ENCODE results near the gene FGF8. TPM values are rescaled to one million over a fixed set of nuclear protein-coding genes. Genes with fewer than 3 reads are reported as not detected.
"Not testable (repeated sequence)": the region's sequence is repeated elsewhere in the genome, so short reads cannot be mapped to it uniquely, and the experiment has no call there.

FGF8 gene
- total and polyA plus RNA-seq, 4 donors: 0.42 TPM; not detected in 3

- 98% methylated on average over 12 of the region's 12 CpGs for WGBS
- no peak overlapping the region for H3K4me3 ChIP-seq (ENCODE audit: low read depth in 1 of 3, low read length in 3 of 3)
- H3K9me3 ChIP-seq (ENCODE audit: control insufficient read depth in 4 of 4, low read length in 3 of 4): no peaks in the 10 kb centered on the region
- no peak for DNase-seq (ENCODE audit: low spot score)
- peaks cover 15 to 68% (median 59%) of the 10 kb centered on the region in 4 donors for H3K36me3 ChIP-seq (ENCODE audit: control insufficient read depth in 4 of 4, insufficient read depth in 3 of 4, low read depth in 1 of 4, low read length in 3 of 4)
- no peaks in the 10 kb centered on the region for H3K4me1 ChIP-seq (ENCODE audit: control insufficient read depth in 4 of 4, insufficient read depth in 4 of 4, low read length in 3 of 4)
- H3K9ac ChIP-seq (ENCODE audit: low read depth in 1 of 2, low read length in 2 of 2): no peak overlapping the region
- H3K27ac ChIP-seq (ENCODE audit: low read depth in 1 of 2, low read length in 2 of 2): no peak overlapping the region
- no peaks in the 10 kb centered on the region for H3K27me3 ChIP-seq (ENCODE audit: control insufficient read depth in 4 of 4, insufficient read depth in 4 of 4, low read length in 3 of 4)
- TF ChIP-seq EGR1 (IDR thresholded peaks at IDR 0.05; ENCODE audit: low read depth in 2 of 2) (no peak), NR2F2 (IDR thresholded peaks at IDR 0.05) (no peak), ZBTB33 (IDR thresholded peaks at IDR 0.05) (no peak), JUND (IDR thresholded peaks at IDR 0.05) (no peak), MAX (IDR thresholded peaks at IDR 0.05) (no peak)
These were observed 17.6 kb upstream of the FGF8 start for GRCh38 chr10:101793526-101793925.

GRCh38 chr10:101789686-101790085 is 13.8 kb upstream of the FGF8 start:
- Histone ChIP-seq H3K9ac (ENCODE audit: low read depth in 1 of 2, low read length in 2 of 2) (no peak overlapping the region), H3K9me3 (ENCODE audit: control insufficient read depth in 4 of 4, low read length in 3 of 4) (no peaks in the 10 kb centered on the region), H3K27ac (ENCODE audit: low read depth in 1 of 2, low read length in 2 of 2) (no peak overlapping the region), H3K4me1 (ENCODE audit: control insufficient read depth in 4 of 4, insufficient read depth in 4 of 4, low read length in 3 of 4) (no peaks in the 10 kb centered on the region), H3K27me3 (ENCODE audit: control insufficient read depth in 4 of 4, insufficient read depth in 4 of 4, low read length in 3 of 4) (no peaks in the 10 kb centered on the region), H3K4me3 (ENCODE audit: low read depth in 1 of 3, low read length in 3 of 3) (no peak overlapping the region), H3K36me3 (ENCODE audit: control insufficient read depth in 4 of 4, insufficient read depth in 3 of 4, low read depth in 1 of 4, low read length in 3 of 4) (peaks cover 9 to 78% (median 62%) of the 10 kb centered on the region in 4 donors)
- TF ChIP-seq ATF3 (IDR thresholded peaks at IDR 0.05) (no peak), HNF4G (IDR thresholded peaks at IDR 0.05) (no peak), GABPA (IDR thresholded peaks at IDR 0.05 in 1 of 2, conservative IDR thresholded peaks at IDR 0.05 in 1 of 2) (no peak), YY1 (IDR thresholded peaks at IDR 0.05) (no peak), EGR1 (IDR thresholded peaks at IDR 0.05; ENCODE audit: low read depth in 2 of 2) (no peak), FOXA1 (IDR thresholded peaks at IDR 0.05) (no peak), REST (IDR thresholded peaks at IDR 0.05) (no peak), TAF1 (conservative IDR thresholded peaks at IDR 0.05) (no peak), CTCF (IDR thresholded peaks at IDR 0.05; ENCODE audit: low read depth, low read length, missing input control) (no peak), JUND (IDR thresholded peaks at IDR 0.05) (no peak), FOXA2 (IDR thresholded peaks at IDR 0.05) (no peak)
- no peak for DNase-seq (ENCODE audit: low spot score)
- WGBS: 96% methylated on average over 7 of the region's 7 CpGs

GRCh38 chr10:101789231-101789630 is 13.3 kb upstream of the FGF8 start:
- H3K9ac ChIP-seq (ENCODE audit: low read depth in 1 of 2, low read length in 2 of 2); H3K27me3 ChIP-seq (ENCODE audit: control insufficient read depth in 4 of 4, insufficient read depth in 4 of 4, low read length in 3 of 4); DNase-seq (ENCODE audit: low spot score); H3K9me3 ChIP-seq (ENCODE audit: control insufficient read depth in 4 of 4, low read length in 3 of 4); H3K27ac ChIP-seq (ENCODE audit: low read depth in 1 of 2, low read length in 2 of 2); H3K4me1 ChIP-seq (ENCODE audit: control insufficient read depth in 4 of 4, insufficient read depth in 4 of 4, low read length in 3 of 4); H3K4me3 ChIP-seq (ENCODE audit: low read depth in 1 of 3, low read length in 3 of 3): not testable (repeated sequence)
- 96% methylated on average over 9 of the region's 9 CpGs for WGBS
- H3K36me3 ChIP-seq (ENCODE audit: control insufficient read depth in 4 of 4, insufficient read depth in 3 of 4, low read depth in 1 of 4, low read length in 3 of 4): peaks cover 8 to 75% (median 60%) of the 10 kb centered on the region in 4 donors

Measured in liver (tissue), 9 donors.